GM12873 (cell line): ENCODE data around the gene TMED1.

Experiments
- CTCF ChIP-seq: IDR thresholded peaks from 2 replicates; pipeline ENCODE4 v1.5.1; 2012; ENCODE audit warnings: low read depth, mild to moderate bottlenecking, moderate library complexity, low read length, control low read depth; ENCODE audit not compliant: insufficient read depth; ENCODE audit errors: missing control alignments

The TMED1 gene

GRCh38 chr19:10868872-10869547 is 33.0 kb upstream of the TMED1 start:
- no peak for TF ChIP-seq CTCF

DNA sequence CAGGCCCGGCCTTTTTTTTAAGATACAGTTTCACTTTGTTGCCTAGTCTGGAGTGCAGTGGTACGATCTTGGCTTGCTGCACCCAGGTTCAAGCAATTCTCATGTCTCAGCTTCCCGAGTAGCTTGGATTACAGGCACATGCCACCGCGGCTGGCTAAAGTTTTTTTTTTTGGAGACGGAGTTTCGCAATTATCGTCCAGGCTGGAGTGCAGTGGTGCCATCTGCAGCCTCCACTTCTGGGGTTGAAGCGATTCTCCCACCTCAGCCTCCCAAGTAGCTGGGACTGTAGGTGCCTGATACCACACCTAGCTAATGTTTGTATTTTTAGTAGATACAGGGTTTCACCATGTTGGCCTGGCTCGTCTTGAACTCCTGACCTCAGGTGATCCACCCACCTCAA is 30.5 kb upstream of the TMED1 start:
- TF ChIP-seq CTCF: no peak

DNA sequence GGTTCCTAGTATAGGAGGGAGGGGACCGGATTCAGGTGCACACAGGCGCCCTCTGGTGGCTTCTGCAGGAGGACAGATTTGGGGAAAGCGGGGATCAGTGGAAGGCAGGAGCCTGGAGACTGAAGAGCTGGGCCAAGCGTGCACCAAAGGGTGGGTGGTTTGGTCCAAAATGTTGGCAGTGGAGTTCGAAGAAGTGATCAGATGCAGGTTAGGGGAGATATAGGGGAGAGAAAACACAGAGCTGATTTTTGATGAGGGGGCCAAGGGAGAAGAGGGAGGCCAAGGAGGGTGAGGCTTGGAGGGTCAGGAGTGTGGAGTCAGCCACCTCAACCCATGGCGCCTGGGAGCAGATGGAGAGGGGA is 28.5 kb upstream of the TMED1 start:
- peak; percentile 94 for TF ChIP-seq CTCF

- no peak for TF ChIP-seq CTCF
Measured at GRCh38 chr19:10863107-10863717, 27.2 kb upstream of the TMED1 start.

DNA sequence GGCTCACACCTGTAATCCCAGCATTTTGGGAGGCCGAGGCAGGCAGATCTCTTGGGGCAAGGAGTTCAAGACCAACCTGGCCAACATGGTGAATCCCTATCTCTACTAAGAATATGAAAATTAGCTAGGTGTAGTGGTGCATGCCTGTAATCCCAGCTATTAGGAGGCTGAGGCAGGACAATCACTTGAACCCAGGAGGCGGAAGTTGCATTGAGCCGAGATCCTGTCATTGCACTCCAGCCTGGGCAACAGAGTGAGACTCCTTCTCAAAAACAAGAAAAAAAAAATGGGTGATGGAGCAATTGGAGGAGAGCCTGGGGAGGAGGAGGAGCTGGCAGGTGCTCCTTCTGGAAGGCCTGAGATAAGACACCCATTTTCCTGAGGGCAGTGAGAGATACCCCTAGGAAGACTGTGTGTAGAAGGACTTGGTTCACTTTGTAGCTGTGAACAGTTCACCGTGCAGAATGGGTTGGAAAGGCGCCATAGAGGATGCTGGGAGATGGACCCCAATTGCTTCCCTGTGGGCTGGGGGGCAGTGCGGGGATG is 26.6 kb upstream of the TMED1 start:
- no peak for TF ChIP-seq CTCF

GRCh38 chr19:10861103-10861651 is 25.2 kb upstream of the TMED1 start:
- peak; percentile 75 for TF ChIP-seq CTCF

DNA sequence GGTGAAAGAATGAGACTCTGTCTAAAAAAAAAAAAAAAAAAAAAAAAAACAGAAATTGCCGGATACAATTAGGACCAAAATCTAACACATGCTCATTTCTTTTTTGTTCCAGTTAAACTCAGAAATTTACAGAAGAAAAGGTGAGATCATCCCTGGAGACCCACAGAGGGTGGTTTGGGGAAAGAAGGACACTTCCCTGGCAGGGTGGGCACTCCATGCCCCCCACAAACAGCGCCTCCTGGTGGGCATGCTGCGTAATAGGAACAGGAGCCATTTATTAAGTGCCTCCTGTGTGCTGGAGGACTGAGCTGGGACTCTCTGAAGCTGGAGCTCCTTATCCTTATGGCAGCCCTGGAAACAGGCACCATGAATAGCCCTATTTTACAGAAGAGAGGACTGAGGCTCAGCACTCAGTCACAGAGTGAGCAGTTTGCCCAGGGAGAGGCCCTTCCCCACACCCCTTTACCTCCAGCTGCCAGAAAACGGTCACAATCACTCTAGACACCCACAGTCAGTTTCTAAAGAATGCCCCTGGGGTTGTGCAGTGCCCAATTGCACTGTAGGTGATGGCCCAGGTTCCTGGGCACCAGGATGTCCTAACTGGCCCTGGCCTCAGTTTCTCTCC is 22.3 kb upstream of the TMED1 start:
- peak; percentile 93 for TF ChIP-seq CTCF
